ENCODE measurements around the gene SNX8. TPM values are rescaled to one million over a fixed set of nuclear protein-coding genes. Genes with fewer than 3 reads are reported as not detected.

Gene SNX8
- total RNA-seq, 4 donors from 2014 or later: 13.3 to 35.7 (median 22.1) TPM

DNA sequence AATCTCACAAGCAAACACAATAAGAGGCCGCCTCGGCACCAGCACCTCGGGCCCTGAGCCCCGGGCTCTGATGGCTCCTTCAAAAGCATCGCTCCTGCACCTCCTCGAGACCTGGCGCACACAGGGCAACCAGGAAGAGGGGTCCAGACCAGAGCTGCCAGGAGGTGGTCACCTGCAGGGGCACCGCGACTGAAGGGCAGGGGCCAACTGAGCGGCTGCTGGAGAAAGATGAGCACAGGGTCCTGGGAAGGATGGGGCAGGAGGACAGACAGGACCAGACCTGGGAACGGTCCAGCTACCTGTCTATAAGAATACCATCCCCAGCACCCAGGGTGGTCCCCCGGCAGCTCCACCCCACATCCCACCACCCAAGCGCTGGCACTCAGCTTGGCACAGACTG lies 102.3 kb downstream of the SNX8 start:
- TF ChIP-seq POLR2A (IDR thresholded peaks at IDR 0.05): no peak
- TF ChIP-seq, protein P1, sequence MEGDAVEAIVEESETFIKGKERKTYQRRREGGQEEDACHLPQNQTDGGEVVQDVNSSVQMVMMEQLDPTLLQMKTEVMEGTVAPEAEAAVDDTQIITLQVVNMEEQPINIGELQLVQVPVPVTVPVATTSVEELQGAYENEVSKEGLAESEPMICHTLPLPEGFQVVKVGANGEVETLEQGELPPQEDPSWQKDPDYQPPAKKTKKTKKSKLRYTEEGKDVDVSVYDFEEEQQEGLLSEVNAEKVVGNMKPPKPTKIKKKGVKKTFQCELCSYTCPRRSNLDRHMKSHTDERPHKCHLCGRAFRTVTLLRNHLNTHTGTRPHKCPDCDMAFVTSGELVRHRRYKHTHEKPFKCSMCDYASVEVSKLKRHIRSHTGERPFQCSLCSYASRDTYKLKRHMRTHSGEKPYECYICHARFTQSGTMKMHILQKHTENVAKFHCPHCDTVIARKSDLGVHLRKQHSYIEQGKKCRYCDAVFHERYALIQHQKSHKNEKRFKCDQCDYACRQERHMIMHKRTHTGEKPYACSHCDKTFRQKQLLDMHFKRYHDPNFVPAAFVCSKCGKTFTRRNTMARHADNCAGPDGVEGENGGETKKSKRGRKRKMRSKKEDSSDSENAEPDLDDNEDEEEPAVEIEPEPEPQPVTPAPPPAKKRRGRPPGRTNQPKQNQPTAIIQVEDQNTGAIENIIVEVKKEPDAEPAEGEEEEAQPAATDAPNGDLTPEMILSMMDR (IDR thresholded peaks at IDR 0.05): no peak
- intact Hi-C loops (cut with DNase I; ENCODE audit: low total_unique reads): loop anchor here (10.0 kb wide), 2 partner anchors 547 to 627 kb away; no protein-coding TSS in a partner anchor
- H3K4me3 ChIP-seq (ENCODE audit: low read depth, poor library complexity, severe bottlenecking): no peak overlapping the region
- WGBS, 2 donors: 92 to 94% methylated on average over 11 to 13 of the region's 13 CpGs
- DNase-seq (ENCODE audit: low spot score in 2 of 2): no peak

DNA sequence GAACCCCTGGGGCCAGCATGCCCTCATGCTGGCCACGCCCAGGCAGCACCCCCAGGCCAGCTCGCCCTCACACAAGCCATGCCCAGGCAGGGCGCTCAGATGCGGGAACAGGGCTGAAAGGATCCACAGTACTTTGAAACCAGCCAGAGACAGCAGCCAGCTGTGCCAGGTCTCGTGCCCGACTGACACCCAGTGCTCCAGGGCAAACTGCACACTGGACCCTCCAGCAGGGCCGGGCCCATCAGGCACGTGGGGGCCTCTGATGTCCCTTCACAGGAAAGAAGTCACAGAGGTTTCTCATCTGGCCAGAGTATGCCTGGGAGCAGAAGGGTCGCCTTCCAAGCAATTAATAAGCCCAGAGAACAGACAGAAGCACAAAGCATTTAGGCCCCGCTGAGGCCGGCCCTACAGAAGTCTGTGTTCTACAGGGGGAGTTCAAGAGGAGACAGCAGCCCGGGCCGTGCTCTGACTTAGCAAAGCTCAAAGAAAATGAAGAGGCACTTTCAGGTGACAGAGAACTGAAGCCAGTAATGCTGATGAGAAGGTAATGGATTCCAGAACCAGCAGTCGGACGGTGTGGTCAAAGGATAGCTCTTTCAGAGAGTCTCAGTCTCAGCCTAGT lies 102.9 kb downstream of the SNX8 start:
- no peak for TF ChIP-seq POLR2A (IDR thresholded peaks at IDR 0.05)
- TF ChIP-seq, protein P1 (IDR thresholded peaks at IDR 0.05): no peak
- intact Hi-C loops (cut with DNase I; ENCODE audit: low total_unique reads): loop anchor here (10.0 kb wide), 2 partner anchors 547 to 627 kb away; no protein-coding TSS in a partner anchor
- 74 to 76% methylated on average over 15 of the region's 15 CpGs for WGBS, 2 donors
- no peak overlapping the region for H3K4me3 ChIP-seq (ENCODE audit: low read depth, poor library complexity, severe bottlenecking)
- DNase-seq (ENCODE audit: low spot score in 2 of 2): no peak

DNA sequence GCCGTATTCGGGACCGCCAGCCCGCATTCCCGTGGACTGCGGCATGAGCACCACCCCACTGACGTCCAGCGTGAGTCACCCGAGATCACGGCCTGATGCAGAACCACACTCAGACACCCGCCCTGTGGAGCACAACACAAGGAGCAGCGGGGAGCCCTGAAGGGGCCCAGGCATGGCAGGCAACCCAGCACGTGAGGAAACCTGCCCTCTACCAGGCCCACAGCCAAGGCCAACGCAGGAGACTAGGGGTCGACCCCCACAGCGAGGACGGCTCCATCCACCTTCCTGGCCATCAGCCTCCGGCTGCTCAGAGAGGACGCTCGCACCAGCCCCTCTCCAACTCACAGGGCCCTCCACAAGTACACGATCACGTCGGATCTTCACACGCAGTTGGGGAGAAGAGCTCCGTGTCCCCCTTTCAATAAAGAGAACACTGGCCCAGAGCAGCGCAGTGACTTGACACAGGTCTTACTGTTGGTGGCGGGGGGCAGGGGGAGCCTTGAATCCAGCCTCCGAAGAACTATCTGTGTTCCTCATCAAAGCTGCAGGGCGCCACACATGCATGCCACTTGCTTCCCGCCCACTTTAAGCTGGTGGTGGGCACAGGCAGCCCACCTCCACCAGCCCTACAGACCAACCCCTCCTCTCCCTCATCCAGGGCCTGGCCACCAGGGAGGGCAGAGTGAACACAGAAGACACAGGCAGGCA lies 103.5 kb downstream of the SNX8 start:
- 80 to 86% methylated on average over 19 to 30 of the region's 30 CpGs for WGBS, 2 donors
- intact Hi-C loops (cut with DNase I; ENCODE audit: low total_unique reads): loop anchor here (10.0 kb wide), 2 partner anchors 546 to 626 kb away; no protein-coding TSS in a partner anchor

DNA sequence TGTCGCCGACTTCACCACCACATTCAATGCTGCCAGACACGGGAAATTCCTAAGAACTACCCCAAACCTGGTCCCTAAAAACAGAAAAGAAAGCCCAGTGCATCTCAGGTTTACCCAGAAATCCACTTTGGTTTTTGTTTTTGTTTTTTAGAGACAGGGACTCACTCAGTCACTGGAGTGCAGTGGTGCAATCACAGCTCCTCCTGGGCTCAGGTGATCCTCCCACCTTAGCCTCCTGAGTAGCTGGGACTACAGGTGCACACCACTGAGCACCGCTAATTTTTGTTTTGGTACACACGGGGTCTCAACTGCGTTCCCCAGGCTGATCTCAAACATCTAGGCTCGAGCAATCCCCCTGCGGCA lies 104.3 kb downstream of the SNX8 start:
- intact Hi-C loops (cut with DNase I; ENCODE audit: low total_unique reads): loop anchor here (10.0 kb wide), 2 partner anchors 545 to 625 kb away; no protein-coding TSS in a partner anchor
- WGBS, 2 donors: 86 to 91% methylated on average over 8 of the region's 8 CpGs

More for the DNA sequence above, 103.5 kb downstream of the SNX8 start:
- DNase-seq (ENCODE audit: low spot score in 2 of 2): no peak
- no peak for TF ChIP-seq POLR2A (IDR thresholded peaks at IDR 0.05)
- TF ChIP-seq, protein P1 (IDR thresholded peaks at IDR 0.05): no peak
- H3K4me3 ChIP-seq (ENCODE audit: low read depth, poor library complexity, severe bottlenecking): no peak overlapping the region

DNA sequence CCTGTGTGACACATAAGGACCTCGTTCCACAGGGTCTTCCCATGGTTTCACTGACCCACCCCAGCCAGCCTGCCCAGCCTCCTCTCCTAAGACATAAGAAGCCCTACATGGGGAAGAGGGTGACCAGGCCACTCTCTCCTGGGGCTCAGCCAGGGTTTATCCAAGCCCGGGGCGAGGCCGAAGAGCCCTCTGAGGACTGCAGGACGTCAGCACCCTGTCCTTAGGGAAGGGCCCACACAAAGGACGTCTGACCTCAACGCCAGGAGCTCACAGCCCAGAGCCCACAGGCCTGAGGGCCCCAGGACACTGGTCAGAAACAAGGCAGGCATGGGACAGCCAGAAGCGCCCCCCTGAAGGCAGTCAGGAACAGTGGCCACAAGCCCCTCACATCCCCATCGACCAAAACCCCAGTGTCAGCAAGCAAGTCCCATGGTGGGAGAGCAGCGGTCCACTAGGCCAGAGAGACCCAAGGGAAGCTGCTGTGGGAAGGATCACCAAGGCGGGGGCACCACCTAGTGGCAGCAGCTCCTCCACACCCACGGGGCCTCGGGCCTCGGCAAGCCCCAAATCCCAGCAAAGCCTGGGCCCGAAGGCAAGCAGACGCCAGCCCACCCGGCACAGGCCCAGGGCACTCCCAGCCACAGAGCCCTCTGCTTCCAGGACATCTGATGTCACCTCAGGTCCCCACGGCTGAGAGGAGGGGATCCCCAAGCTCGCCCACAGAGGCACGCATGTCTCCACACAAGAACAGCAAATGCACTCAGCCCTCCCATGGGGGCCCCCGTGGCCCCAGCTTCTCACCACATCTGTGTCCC lies 104.9 kb downstream of the SNX8 start:
- peak; percentile 37 to 92 for DNase-seq (ENCODE audit: low spot score in 2 of 2)

More for the DNA sequence above, 104.3 kb downstream of the SNX8 start:
- TF ChIP-seq, protein P1 (IDR thresholded peaks at IDR 0.05): no peak
- H3K4me3 ChIP-seq (ENCODE audit: low read depth, poor library complexity, severe bottlenecking): no peak overlapping the region
- no peak for DNase-seq (ENCODE audit: low spot score in 2 of 2)

More for the DNA sequence above, 104.9 kb downstream of the SNX8 start:
- intact Hi-C loops (cut with DNase I; ENCODE audit: low total_unique reads): no loop called here
- 62 to 70% methylated on average over 16 of the region's 21 CpGs for WGBS, 2 donors
- TF ChIP-seq, protein P1 (IDR thresholded peaks at IDR 0.05): no peak
- TF ChIP-seq POLR2A (IDR thresholded peaks at IDR 0.05): no peak
- H3K4me3 ChIP-seq (ENCODE audit: low read depth, poor library complexity, severe bottlenecking): no peak overlapping the region

Data from lower leg skin (tissue), 4 donors.